GM19468 (cell line): ENCODE results near the gene PA2G4.
"Not testable (repeated sequence)": the region's sequence is repeated elsewhere in the genome, so short reads cannot be mapped to it uniquely, and the experiment has no call there.

Experiments used
- ATAC-seq: cut with Tn5 transposase; IDR thresholded peaks from one replicate; pipeline ENCODE4 v1.9.1; 2021; ENCODE audit warnings: mild to moderate bottlenecking, moderate library complexity, moderate number of reproducible peaks; ENCODE audit not compliant: unreplicated experiment; ENCODE audit errors: extremely low read depth

The PA2G4 gene

GRCh38 chr12:56098592-56098991 is 5.8 kb upstream of the PA2G4 start:
- no peak for ATAC-seq

DNA sequence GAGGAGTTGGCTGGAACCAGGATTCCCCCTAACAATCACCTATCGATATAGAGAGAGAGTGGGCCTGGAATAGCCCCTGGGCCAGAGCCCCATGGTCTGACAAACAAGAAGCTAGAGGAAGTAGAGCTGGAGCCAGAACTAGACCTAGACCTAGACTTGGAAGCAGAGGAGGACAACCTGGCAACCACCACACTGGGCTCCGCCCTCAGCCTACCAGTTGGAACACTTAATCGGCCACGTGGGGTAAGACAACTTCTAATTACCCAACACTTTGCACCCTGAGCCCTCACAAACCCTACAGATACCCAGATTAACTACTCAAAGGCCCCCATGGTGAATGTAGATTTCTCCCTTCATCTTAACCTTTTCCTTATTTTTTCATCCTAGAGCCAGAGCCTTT is 4.6 kb upstream of the PA2G4 start:
- ATAC-seq: no peak

- ATAC-seq: no peak
These were observed 3.3 kb upstream of the PA2G4 start for GRCh38 chr12:56101045-56101444.

- ATAC-seq: no peak
These were observed 1.7 kb upstream of the PA2G4 start for GRCh38 chr12:56102683-56103065.

- no peak for ATAC-seq
These were observed 1.2 kb upstream of the PA2G4 start for GRCh38 chr12:56103066-56103711.

DNA sequence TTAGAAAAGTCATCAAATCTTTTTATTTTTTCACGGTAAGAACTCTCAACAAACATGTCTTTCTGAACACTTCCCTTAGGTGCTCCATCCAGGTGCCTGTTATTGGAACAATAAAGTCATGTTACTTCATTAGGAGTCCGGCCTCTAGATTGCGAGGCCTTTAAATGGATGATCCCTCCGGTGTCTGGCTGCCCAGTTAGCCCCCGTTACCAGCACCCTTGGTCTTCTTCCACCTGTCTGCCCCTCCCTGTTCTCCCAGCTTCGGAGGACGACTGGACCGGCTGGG is 593 bp upstream of the PA2G4 start:
- ATAC-seq: no peak

DNA sequence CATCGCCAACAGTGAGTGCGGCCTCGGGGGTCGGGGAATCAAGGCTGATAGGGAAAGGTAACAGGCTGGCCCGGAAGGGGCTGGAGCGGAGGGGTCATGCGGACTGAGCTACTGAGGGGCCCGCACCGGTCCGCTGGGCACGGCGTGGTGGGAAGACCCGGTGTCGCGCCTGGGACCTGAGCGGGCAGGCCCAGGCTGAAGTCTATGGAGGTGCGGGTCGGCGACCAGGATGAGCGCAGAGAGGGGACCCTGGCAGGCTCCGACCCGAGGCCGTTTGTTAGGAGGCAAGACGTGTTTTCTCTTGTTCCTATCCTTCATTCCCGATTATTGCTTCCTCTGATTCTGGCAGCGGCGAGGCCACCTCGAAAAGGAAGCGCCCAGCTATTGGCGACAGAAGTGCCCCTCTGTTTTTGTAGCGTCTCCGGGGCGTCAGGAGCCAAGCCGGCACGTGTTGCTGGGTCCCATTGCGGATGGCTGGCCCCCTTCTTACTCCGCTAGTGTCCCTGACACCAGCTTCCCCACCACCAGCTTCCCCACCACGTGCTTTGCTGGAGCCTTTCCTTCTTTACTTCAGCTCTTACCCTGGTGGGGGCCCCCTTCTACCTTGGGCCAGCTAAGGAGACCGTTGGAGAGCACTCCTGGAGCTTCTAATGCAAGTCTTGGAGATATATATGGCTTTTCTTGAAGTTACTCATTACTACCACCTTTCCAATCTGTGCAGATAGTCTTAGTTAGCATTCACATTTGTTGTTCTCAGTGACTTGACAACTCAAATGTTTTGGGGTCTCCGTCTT is 653 bp downstream of the PA2G4 start:
- ATAC-seq: no peak

- ATAC-seq: no peak
These were observed 1.2 kb downstream of the PA2G4 start for GRCh38 chr12:56105609-56105902.

GRCh38 chr12:56107242-56107641 is 2.9 kb downstream of the PA2G4 start:
- no peak for ATAC-seq

DNA sequence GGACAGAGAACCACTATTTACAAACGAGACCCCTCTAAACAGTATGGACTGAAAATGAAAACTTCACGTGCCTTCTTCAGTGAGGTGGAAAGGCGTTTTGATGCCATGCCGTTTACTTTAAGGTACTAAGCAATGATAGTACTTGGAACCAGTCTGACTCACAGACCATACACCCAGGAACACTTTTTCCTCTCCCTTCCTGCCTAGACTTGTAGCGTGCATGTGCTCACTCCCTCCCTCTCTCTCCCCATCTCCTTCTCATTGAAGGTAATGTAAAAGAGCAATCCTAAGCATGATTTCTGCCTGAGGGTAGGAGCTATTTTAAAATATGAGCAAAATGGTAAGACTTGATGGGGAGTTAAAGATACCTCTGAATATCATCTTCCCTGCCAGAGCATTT is 6.2 kb downstream of the PA2G4 start:
- no peak for ATAC-seq

DNA sequence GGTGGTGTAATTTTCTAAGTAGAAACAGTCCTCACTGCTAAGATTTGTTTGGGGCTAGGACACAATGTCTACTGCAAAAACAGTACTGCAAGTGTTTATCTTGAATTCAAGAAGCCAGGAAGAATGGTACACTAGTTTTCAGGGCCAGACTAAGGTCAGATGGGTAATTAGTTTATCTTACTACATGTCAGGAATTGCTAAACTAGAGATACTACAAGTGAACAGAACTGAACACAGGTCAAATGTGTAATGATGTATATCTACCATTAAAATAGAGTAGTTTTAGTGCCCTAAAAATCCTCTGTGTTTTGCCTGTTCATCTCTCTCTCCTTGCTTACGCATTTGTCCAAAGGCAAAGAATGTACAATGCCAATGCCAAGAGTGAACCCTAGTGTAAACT is 9.7 kb downstream of the PA2G4 start:
- ATAC-seq: no peak

DNA sequence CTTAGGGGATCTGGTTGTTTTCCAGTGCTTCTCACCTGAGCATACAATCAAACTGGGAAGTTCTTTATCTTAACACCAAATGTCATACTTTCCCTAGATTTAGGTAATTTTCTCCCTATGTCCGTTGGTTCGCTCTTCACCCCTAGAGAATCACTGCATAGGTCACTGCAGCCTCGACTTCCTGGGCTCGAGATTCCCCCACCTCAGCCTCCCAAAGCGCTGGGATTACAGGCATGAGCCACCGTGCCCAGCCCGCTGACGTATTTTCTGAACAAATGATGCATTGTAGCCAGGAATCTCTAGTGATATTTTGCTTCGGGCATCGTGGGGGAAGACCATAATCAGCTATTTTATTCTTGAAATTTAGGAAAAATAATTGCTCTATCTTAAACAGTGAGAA is 11.0 kb downstream of the PA2G4 start:
- no peak for ATAC-seq

DNA sequence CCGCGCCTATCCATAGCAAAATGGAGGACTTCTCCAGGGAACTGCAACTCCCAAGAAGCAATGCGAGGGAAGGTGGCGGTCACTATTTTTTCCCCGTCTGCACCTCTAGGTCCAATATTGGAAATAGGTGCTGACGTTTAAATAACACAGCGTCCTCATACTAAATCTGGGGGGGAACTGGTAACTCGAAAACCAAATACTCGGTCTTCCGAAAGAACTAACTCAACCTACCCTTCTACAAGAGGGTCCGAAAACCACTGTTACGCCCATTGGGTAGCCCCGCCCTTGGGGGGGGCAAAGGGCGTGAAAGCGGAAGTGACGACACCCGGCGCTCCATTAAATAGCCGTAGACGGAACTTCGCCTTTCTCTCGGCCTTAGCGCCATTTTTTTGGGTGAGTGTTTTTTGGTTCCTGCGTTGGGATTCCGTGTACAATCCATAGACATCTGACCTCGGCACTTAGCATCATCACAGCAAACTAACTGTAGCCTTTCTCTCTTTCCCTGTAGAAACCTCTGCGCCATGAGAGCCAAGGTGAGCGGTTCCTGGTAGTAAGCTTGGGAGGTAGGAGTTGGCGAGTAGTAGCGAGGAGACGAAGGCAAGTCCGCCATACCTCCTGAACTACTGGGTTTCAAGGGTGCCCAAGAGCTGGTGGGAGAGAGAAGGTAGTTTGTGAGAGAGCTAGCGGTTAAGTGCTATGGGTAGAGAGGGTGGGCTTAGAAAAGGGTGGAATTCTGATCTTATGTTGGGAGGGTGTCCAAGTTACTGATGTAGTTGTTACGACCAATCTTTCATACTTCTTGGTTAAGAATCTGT is 12.1 kb downstream of the PA2G4 start, which contains the start of gene RPL41:
TSS of gene RPL41 (plus strand) at position 367 of the 815 bp plus-strand sequence.
- no peak for ATAC-seq

GRCh38 chr12:56117082-56117706 is 12.8 kb downstream of the PA2G4 start:
- not testable (repeated sequence) for ATAC-seq

- peak; percentile 87 for ATAC-seq
These were observed 13.7 kb downstream of the PA2G4 start, which contains the start of gene ZC3H10 for GRCh38 chr12:56117778-56118687. Gene ZC3H10, plus strand, starts transcription at chr12:56118266. Its CDS starts 2,297 bp downstream, at chr12:56120563.

DNA sequence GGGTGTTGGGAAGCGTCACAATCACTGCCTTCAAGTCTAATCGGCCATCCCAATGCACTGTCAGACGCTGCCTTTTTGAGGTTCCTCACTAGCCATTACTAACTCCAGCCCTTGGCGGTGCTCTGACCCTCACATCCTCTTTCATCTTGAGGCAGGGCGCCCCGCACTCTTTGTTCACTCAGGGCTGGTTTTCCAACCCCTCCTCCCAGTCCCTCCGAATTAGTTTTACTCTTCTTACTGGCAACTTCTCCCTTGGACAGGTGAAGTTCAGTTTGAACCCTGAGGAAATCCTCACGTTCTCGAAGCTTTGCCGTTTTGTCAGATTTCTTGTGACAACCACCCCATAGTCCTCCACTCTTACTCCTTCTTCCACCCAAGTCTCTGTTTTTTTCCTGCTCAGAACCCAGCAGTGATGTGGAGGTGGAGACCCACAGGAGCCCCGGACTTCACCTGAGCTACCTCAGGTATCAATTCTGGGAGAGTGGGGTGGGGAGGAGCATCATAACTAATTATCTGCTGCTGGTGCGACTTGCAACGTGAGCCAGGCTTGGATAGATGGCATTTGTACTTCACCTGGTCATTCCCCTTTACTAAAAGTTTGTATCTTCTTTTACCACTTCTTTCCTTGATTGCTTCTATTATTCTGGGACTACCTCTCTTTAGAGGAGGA is 14.5 kb downstream of the PA2G4 start:
- ATAC-seq: no peak

DNA sequence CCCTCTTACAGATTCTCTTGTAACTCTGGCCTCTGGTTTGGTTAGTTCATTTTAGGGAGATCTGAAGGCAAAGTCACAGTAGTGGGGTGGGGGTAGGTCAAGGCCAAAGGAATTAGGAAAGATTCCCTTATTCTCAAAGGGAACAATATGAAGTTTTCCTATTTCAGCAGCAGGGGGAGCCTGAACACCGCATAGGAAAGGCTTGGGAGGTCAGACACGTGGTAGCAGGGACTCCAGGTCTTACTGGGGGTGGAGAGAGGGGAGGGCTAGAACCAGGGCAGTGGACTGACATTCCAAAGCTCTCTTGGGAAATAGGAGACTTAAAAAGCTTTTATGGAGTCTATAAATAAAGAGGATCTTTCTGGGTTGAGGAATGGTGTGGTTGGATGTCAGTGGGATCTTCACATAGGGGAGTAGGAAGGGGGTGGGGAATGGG is 15.0 kb downstream of the PA2G4 start:
- no peak for ATAC-seq

GRCh38 chr12:56120158-56120846 is 15.9 kb downstream of the PA2G4 start:
- no peak for ATAC-seq
